GM12875 (cell line): ENCODE measurements around the gene PARD3.

Source experiments
- H3K4me3 ChIP-seq: one replicate; pipeline ENCODE4 v1.5.1; 2011; ENCODE audit warnings: low read depth, low read length, control low read depth
- CTCF ChIP-seq: IDR thresholded peaks from 2 replicates; pipeline ENCODE4 v1.5.1; 2011; ENCODE audit warnings: low read depth, mild to moderate bottlenecking, control low read depth, inconsistent platforms, low read length, moderate library complexity, borderline replicate concordance; ENCODE audit not compliant: insufficient read depth

PARD3 gene

GRCh38 chr10:34504534-34504933 lies 310.6 kb downstream of the PARD3 start:
- TF ChIP-seq CTCF: no peak
- H3K4me3 ChIP-seq: no peak overlapping the region

GRCh38 chr10:34503704-34504103 lies 311.4 kb downstream of the PARD3 start:
- no peak for TF ChIP-seq CTCF

GRCh38 chr10:34499612-34500279 lies 315.4 kb downstream of the PARD3 start:
- no peak overlapping the region for H3K4me3 ChIP-seq
- no peak for TF ChIP-seq CTCF

More at GRCh38 chr10:34503704-34504103, 311.4 kb downstream of the PARD3 start:
- no peak overlapping the region for H3K4me3 ChIP-seq

- H3K4me3 ChIP-seq: no peak overlapping the region
- no peak for TF ChIP-seq CTCF
Measured at GRCh38 chr10:34498821-34499220, 316.3 kb downstream of the PARD3 start.

GRCh38 chr10:34495938-34496337 lies 319.2 kb downstream of the PARD3 start:
- no peak overlapping the region for H3K4me3 ChIP-seq
- TF ChIP-seq CTCF: no peak

- TF ChIP-seq CTCF: no peak
- no peak overlapping the region for H3K4me3 ChIP-seq
Measured at GRCh38 chr10:34494012-34494411, 321.1 kb downstream of the PARD3 start.

GRCh38 chr10:34492081-34492480 lies 323.0 kb downstream of the PARD3 start:
- TF ChIP-seq CTCF: no peak

More at GRCh38 chr10:34492081-34492480, 323.0 kb downstream of the PARD3 start:
- no peak overlapping the region for H3K4me3 ChIP-seq
